Measurements from ENCODE around the gene NANS.

NANS gene

GRCh38 chr9:98049288-98050072 is 7.1 kb upstream of the NANS start:
- no peak overlapping the region for H3K4me3 ChIP-seq (ENCODE audit: low read depth, low read length)
- no peak overlapping the region for H3K27ac ChIP-seq
- H3K27me3 ChIP-seq (replicated peaks) = no peaks in the 10 kb centered on the region
- H3K36me3 ChIP-seq (replicated peaks) = no peaks in the 10 kb centered on the region
- DNase-seq = no peak
- in situ Hi-C loops (cut with HindIII; ENCODE audit: low pct_ligation_motif_present, low sequenced_read_pairs) = no loop called here
- TF ChIP-seq CTCF (IDR thresholded peaks at IDR 0.05; ENCODE audit: low read depth, low read length, missing control alignments) = no peak

GRCh38 chr9:98050351-98050750 is 6.2 kb upstream of the NANS start:
- Histone ChIP-seq H3K36me3 (replicated peaks) (no peaks in the 10 kb centered on the region), H3K27ac (no peak overlapping the region), H3K27me3 (replicated peaks) (no peaks in the 10 kb centered on the region), H3K4me3 (ENCODE audit: low read depth, low read length) (no peak overlapping the region)
- TF ChIP-seq CTCF (IDR thresholded peaks at IDR 0.05; ENCODE audit: low read depth, low read length, missing control alignments) = no peak
- no peak for DNase-seq
- in situ Hi-C loops (cut with HindIII; ENCODE audit: low pct_ligation_motif_present, low sequenced_read_pairs) = no loop called here

- DNase-seq = no peak
- in situ Hi-C loops (cut with HindIII; ENCODE audit: low pct_ligation_motif_present, low sequenced_read_pairs) = no loop called here
- Histone ChIP-seq H3K36me3 (replicated peaks) (no peaks in the 10 kb centered on the region), H3K4me3 (ENCODE audit: low read depth, low read length) (no peak overlapping the region), H3K27ac (no peak overlapping the region), H3K27me3 (replicated peaks) (no peaks in the 10 kb centered on the region)
- TF ChIP-seq CTCF (IDR thresholded peaks at IDR 0.05; ENCODE audit: low read depth, low read length, missing control alignments) = no peak
These were observed 2.1 kb upstream of the NANS start for GRCh38 chr9:98054376-98054951.

GRCh38 chr9:98057138-98057799 is 737 bp downstream of the NANS start:
- in situ Hi-C loops (cut with HindIII; ENCODE audit: low pct_ligation_motif_present, low sequenced_read_pairs) = no loop called here
- DNase-seq = no peak
- Histone ChIP-seq H3K27ac (peak overlapping the region; percentile 82), H3K4me3 (ENCODE audit: low read depth, low read length) (peak overlapping the region; percentile 84), H3K36me3 (replicated peaks) (peaks cover 6% of the 10 kb centered on the region), H3K27me3 (replicated peaks) (no peaks in the 10 kb centered on the region)
- no peak for TF ChIP-seq CTCF (IDR thresholded peaks at IDR 0.05; ENCODE audit: low read depth, low read length, missing control alignments)

- no peak overlapping the region for H3K27ac ChIP-seq
- TF ChIP-seq CTCF (IDR thresholded peaks at IDR 0.05; ENCODE audit: low read depth, low read length, missing control alignments) = no peak
- no peaks in the 10 kb centered on the region for H3K27me3 ChIP-seq (replicated peaks)
- no peak overlapping the region for H3K4me3 ChIP-seq (ENCODE audit: low read depth, low read length)
- H3K36me3 ChIP-seq (replicated peaks) = peaks cover 46% of the 10 kb centered on the region
- in situ Hi-C loops (cut with HindIII; ENCODE audit: low pct_ligation_motif_present, low sequenced_read_pairs) = no loop called here
- no peak for DNase-seq
These were observed 5.6 kb downstream of the NANS start for GRCh38 chr9:98062161-98062560.

All from brain microvascular endothelial cell (primary cell).